GM18526 (cell line): ENCODE measurements around the gene VMP1.
A peak's percentile ranks its signal among the peaks of the same experiment; 100 is the strongest.

ENCODE experiments used
- POLR2A ChIP-seq: IDR thresholded peaks from 3 replicates; pipeline ENCODE4 v1.6.1; 2011; ENCODE audit not compliant: insufficient read length; ENCODE audit errors: extremely low read depth

Gene VMP1

GRCh38 chr17:59804901-59805465, 97.5 kb downstream of the VMP1 start:
- TF ChIP-seq POLR2A: no peak

GRCh38 chr17:59807892-59808509, 100.5 kb downstream of the VMP1 start:
- no peak for TF ChIP-seq POLR2A

GRCh38 chr17:59810894-59811153, 103.4 kb downstream of the VMP1 start:
- TF ChIP-seq POLR2A: no peak

GRCh38 chr17:59811209-59811608, 103.8 kb downstream of the VMP1 start:
- no peak for TF ChIP-seq POLR2A

GRCh38 chr17:59812139-59812538, 104.7 kb downstream of the VMP1 start:
- no peak for TF ChIP-seq POLR2A

- no peak for TF ChIP-seq POLR2A
These were observed 106.8 kb downstream of the VMP1 start for GRCh38 chr17:59814276-59814675.

- TF ChIP-seq POLR2A: no peak
These were observed 107.2 kb downstream of the VMP1 start for GRCh38 chr17:59814685-59815084.

GRCh38 chr17:59815965-59816364, 108.5 kb downstream of the VMP1 start:
- TF ChIP-seq POLR2A: no peak

GRCh38 chr17:59825533-59826322, 118.3 kb downstream of the VMP1 start:
- no peak for TF ChIP-seq POLR2A

GRCh38 chr17:59826706-59827453, 119.4 kb downstream of the VMP1 start:
- no peak for TF ChIP-seq POLR2A

- TF ChIP-seq POLR2A: peak; percentile 69
These were observed 120.4 kb downstream of the VMP1 start for GRCh38 chr17:59827721-59828477.

- TF ChIP-seq POLR2A: no peak
These were observed 121.0 kb downstream of the VMP1 start for GRCh38 chr17:59828478-59828760.

- peak; percentile 41 for TF ChIP-seq POLR2A
These were observed 121.4 kb downstream of the VMP1 start for GRCh38 chr17:59828819-59829216.

- TF ChIP-seq POLR2A: peak; percentile 5
These were observed 122.0 kb downstream of the VMP1 start for GRCh38 chr17:59829217-59830006.
